GM12878 (cell line): ENCODE data around the gene IFNL1.
"Not testable (repeated sequence)": the region's sequence is repeated elsewhere in the genome, so short reads cannot be mapped to it uniquely, and the experiment has no call there.

Experiments used
- CHD2 ChIP-seq: IDR thresholded peaks from 2 replicates; pipeline ENCODE4 v1.6.1; 2011; ENCODE audit warnings: low read depth, low read length, improper control_type of control experiment, borderline replicate concordance
- CTCF ChIP-seq, 3 experiments: IDR thresholded peaks in 2 of 3; conservative IDR thresholded peaks in 1 of 3; 2 replicates each; pipeline ENCODE4 v1.5.1; 2011; ENCODE audit warnings: low read depth in 3 of 3, low read length in 3 of 3, mild to moderate bottlenecking in 3 of 3, control low read depth in 2 of 3, moderate library complexity in 2 of 3, inconsistent platforms in 1 of 3, mixed read lengths in 1 of 3; ENCODE audit not compliant: control insufficient read depth in 2 of 3, insufficient read depth in 1 of 3; ENCODE audit errors: extremely low read depth in 1 of 3
- CUX1 ChIP-seq: IDR thresholded peaks from 2 replicates; pipeline ENCODE4 v1.6.1; 2012; ENCODE audit warnings: improper control_type of control experiment, low read depth, low read length; ENCODE audit not compliant: insufficient replicate concordance
- EP300 ChIP-seq, 2 experiments: fragments of 150-350 bp in 1 of 2; IDR thresholded peaks; 2 replicates each; pipeline ENCODE4 v1.6.1; 2011 to 2012; ENCODE audit warnings: low read depth in 2 of 2, low read length in 2 of 2, borderline replicate concordance in 1 of 2, improper control_type of control experiment in 1 of 2, inconsistent platforms in 1 of 2; ENCODE audit not compliant: control insufficient read depth in 1 of 2
- ESRRA ChIP-seq: IDR thresholded peaks from 2 replicates; pipeline ENCODE4 v1.6.1; 2012; ENCODE audit warnings: mild to moderate bottlenecking, low read length, improper control_type of control experiment
- GATAD2B ChIP-seq: fragments of 450-650 bp; conservative IDR thresholded peaks from 2 replicates; pipeline ENCODE4 v1.6.1; 2017; ENCODE audit warnings: low read depth, mild to moderate bottlenecking, moderate library complexity
- NFYB ChIP-seq: IDR thresholded peaks from 2 replicates; pipeline ENCODE4 v1.6.1; 2011; ENCODE audit warnings: low read depth, mild to moderate bottlenecking, low read length, improper control_type of control experiment, moderate library complexity; ENCODE audit not compliant: insufficient read depth
- PBX3 ChIP-seq: IDR thresholded peaks from 2 replicates; pipeline ENCODE4 v1.6.1; 2011; ENCODE audit warnings: mild to moderate bottlenecking, low read depth, low read length, moderate library complexity; ENCODE audit not compliant: insufficient replicate concordance
- POLR2A ChIP-seq: IDR thresholded peaks from 2 replicates; pipeline ENCODE4 v1.6.1; 2011; ENCODE audit warnings: low read depth, mild to moderate bottlenecking, low read length
- POLR2AphosphoS5 ChIP-seq: IDR thresholded peaks from 2 replicates; pipeline ENCODE4 v1.6.1; 2011; ENCODE audit warnings: mild to moderate bottlenecking, low read length, inconsistent platforms
- PRDM15 ChIP-seq: fragments of 450-650 bp; formaldehyde crosslinking; IDR thresholded peaks from 2 replicates; pipeline ENCODE4 v1.4.0; 2020; ENCODE audit warnings: mild to moderate bottlenecking, moderate library complexity
- RCOR1 ChIP-seq: conservative IDR thresholded peaks from 2 replicates; pipeline ENCODE4 v1.6.1; 2012; ENCODE audit warnings: low read depth, low read length, improper control_type of control experiment
- TCF7 ChIP-seq: IDR thresholded peaks from 2 replicates; pipeline ENCODE4 v1.6.1; 2014; ENCODE audit warnings: antibody characterized with exemption, borderline replicate concordance

GRCh38 chr19:39268085-39268484 lies 28.1 kb upstream of the IFNL1 start, which contains the start of gene IFNL2:
- TF ChIP-seq PBX3; NFYB; CTCF (IDR thresholded peaks at IDR 0.05 in 2 of 3, conservative IDR thresholded peaks at IDR 0.05 in 1 of 3; ENCODE audit: control insufficient read depth in 2 of 3, extremely low read depth in 1 of 3, insufficient read depth in 1 of 3, low read depth in 3 of 3, low read length in 3 of 3); EP300 (IDR thresholded peaks at IDR 0.05; ENCODE audit: borderline replicate concordance in 1 of 2, control insufficient read depth in 1 of 2, low read depth in 2 of 2, low read length in 2 of 2); POLR2A; ESRRA; CHD2; POLR2AphosphoS5; CUX1; PRDM15 (CRISPR knock-in tag); TCF7; GATAD2B; RCOR1: not testable (repeated sequence)
